SHP77 treated with DMSO at 0.1 percent for 48 hours (cell line): ENCODE results near the gene MAN1C1.
"Not testable (repeated sequence)": the region's sequence is repeated elsewhere in the genome, so short reads cannot be mapped to it uniquely, and the experiment has no call there.

Experiments
- DNase-seq: peaks from one replicate; lab custom pipeline; 2025; lab: John Stamatoyannopoulos, UW

Gene MAN1C1

DNA sequence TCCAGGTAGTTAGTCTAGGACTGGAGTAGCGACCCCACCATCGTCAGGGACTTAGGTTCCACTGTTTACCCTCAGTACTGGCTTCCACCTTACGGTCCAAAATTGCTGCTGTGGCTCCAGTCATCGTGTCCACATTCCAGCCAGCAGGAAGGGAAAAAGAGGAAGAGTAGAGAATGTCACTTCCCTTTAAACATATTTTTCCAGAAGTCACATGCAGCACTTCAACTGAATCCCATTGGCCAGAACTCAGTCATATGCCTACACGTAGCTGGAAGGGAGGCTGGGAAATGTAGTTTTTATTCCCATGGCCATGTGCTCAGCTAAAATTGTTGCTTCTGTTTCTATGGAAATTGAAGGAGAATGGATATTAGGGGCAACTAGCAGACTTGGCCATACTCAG lies 99.3 kb downstream of the MAN1C1 start:
- no peak for DNase-seq

DNA sequence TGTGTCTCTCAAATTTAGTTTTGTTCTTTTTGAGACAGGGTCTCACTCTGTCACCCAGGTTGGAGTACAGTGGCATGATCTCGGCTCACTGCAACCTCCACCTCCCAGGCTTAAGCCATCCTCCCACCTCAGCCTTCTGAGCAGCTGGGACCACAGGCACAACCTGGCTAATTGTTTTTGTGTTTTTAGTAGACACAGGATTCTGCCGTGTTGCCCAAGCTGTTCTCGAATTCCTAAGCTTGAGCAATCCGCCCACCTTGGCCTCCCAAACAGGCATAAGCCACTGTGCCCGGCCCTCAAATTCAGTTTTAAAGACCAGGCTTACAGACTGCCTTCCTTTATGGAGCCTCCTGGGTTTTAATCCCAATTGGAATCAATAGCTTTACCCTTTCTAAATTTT lies 99.7 kb downstream of the MAN1C1 start:
- no peak for DNase-seq

DNA sequence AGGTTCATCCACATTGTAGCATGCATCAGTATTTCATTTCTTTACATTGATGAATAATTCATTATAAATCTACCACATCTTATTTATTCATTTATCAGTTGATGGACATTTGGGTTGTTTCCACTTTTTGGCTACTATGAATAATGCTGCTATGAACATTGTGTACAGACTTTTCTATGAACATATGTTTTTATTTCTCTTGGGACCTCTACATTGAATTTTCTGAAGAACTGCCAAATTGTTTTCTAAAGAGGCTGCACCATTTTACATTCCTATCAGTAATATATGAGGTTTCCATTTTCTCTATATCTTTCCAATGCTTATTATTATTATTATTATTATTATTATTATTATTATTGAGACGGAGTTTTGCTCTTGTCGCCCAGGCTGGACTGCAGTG lies 102.1 kb downstream of the MAN1C1 start:
- no peak for DNase-seq

DNA sequence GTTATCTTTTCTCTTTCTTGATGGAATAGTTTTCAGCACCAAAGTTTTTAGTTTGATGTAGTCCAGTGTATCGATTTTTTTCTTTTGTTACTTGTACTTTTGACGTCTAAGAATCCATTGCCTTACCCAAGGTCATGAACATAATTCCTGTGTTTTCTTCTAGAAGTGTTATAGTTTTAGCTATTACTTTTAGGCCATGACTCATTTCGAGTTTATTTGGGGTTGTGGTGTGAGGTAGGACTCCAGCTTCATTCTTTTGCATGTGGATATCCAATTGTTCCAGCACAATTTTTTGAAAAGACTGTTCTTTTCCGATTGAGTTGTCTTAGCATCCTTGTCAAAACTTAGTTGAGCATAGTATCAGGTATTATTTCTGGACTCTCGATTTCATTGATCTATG lies 104.0 kb downstream of the MAN1C1 start:
- DNase-seq = no peak

DNA sequence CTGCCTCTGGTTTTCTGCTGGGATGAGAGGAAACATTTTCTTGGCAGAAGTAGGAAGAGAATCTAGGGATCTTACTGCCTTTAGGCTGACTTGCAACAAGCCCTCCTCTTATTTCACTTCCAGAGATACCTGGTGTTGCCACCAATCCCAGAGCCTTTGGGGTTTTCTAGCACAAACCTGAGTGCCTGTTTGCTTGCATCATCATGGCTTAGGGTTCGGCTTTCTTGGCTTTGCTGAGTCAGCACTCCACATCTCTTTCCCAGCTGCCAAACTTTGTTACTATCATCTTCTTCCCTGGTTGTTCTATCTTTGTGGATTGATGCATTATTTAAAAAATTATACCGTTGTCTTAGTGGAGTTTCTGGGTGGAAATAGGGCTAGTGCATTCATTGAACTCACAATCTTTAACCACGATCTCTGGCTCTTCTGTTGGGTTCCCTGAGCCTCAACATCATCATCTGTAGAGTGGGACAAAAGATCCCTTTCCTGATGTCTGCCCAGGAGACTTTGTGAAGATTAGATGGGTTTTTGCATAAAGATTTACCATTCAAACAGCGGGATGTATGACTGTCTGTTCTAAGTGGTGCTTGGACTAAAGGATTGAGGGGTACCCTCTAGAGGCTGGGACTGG lies 106.8 kb downstream of the MAN1C1 start:
- DNase-seq = no peak

DNA sequence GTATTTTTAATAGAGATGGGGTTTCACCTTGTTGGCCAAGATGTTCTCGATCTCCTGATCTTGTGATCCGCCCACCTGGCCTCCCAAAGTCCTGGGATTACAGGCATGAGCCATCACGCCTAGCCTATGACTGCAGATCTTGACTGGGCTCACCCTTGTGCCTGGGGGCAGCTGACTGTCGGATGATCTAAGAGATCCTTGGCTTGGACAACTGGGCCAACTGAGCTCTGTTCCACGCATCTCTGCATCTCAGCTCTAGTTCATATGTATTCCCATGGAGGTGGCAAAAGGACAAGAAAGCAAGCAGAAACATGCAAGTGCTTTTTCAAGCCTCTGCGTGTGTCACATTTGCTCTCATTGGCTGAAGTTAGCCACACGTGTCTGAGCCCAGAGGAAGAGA lies 107.6 kb downstream of the MAN1C1 start:
- no peak for DNase-seq

DNA sequence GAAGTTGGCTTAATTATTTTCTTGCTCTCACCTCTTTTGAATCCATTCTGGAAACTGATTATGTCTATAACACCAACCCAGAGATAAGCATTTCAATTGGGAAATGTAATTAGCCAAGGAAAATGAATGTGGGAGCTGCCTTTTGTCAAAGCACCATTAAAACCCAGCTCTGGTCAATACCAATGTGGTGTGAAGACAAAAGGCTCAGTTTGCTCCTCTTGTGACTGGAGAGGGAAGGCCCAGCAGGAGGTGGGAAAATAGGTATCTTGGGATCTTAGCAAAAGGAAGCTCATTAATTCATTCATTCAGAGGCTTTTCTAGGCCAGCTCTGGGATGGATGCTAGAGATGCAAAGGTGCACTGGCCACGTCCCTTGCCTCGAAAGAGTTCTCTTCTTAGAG lies 108.4 kb downstream of the MAN1C1 start:
- no peak for DNase-seq

DNA sequence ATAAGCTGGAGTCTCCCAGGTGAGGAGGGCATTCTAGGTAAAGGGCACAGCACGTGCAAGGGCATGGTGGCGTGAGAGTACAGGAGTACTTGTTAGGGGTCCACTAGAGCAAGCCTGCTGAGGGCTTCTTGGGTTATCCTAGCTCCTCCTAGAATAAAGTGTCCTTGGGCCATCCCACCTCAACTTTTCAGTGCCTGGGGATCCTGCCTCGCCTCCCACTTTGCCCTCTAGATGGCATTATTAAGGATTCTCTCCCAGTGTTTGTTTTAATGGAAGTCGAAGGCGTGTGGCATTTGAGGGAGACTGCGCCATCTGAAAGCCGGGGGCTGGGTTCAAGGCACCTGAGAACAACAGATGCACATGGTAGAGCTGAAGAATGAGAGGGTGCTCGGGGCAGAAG lies 108.9 kb downstream of the MAN1C1 start:
- DNase-seq = no peak

DNA sequence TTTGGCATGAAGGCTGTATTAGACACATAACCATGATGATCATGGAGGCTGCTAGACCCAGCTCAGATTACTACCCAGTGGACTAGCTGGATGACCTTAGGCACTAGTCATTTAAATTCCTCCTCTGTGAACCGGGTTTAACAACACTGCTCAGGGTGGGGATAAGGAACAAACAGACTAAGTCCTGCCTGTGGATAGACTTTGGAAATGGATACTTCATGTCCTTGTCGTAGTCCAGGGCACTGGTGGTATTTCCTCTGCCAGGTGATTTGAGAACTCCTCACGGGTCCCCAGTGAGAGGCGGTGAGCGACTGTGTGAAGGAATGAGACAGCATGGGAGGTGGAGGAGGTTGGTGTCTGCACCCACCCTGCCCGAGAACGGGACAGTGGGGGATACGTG lies 110.5 kb downstream of the MAN1C1 start:
- no peak for DNase-seq

DNA sequence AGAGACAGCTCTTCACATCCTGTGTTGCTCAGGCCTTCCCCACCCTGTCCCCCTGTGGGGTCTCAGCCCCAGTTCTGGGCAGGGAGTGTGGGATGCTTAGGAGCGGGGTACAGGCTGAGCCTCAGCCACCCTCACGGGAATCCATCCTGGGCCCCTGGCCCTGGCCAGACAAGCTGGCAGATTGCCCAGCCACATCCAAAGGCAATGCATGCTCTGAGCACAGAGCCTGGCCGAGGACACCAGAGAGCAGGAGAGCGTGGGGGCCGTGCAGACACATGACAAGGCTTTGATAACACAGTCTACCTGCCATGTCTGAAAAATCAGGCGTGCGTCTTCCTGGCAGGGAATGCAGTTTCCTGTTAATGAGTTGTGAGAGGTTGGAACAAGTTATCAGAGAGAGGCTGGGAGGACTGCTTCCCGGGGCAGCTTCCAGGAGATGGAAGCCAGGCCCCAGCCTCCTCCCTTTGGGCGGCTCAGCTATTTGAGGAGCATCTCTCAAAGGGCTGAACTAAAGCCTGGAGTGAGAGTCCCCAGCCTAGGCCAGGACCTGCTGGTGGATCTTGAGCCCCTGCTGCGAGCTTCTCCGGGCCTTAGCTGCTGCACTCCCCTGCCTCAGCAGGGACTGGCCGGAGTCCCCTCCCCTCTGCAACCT lies 111.2 kb downstream of the MAN1C1 start:
- DNase-seq = peak; percentile 33

DNA sequence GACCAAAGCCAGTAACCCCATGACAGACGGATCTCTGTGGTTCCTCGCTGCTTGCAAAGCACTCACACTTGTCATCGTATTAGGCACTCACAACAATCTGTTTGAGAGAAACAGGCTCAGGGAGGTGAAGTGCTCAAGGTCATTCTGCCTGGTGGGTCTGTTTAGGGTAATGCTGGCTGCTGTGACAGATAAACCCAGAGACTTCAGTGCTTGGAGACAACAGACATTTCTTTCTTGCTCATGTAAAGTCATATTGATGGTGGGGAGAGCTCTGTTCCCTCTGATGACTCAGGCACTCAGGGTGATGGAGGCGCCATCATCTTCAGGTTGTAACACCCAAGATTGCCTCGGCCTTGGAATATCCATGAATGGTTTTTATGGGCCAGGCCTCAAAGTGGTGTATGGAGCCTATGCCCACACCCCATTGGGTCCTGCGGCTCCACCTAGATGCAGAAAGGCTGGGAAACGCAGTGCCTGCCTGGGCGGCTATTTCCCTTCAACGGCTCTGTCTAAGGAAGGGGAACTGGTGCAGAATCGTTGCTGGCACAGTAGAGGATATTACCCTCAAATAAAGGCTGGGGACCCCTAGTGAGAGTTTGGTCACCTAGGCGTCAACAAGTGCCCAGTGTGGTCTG lies 111.8 kb downstream of the MAN1C1 start:
- no peak for DNase-seq

DNA sequence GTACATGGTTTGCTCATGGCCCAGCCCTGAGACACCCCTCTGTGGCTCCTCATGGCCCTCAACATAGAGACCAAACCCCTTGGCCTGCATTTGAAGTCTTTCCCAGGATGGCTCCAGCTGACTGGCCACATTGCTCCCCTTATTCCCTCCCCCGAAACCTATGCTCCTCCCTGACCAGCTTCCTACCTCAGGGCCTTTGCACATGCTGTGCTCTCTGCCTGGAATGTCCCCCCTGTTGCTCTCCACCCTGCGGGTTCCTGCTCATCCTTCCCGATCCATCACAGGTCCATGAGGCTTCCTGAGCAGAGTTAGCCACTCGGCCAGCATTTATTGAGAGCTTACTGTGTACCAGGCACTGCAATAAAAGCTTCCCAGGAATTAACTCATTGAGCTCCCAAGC lies 112.5 kb downstream of the MAN1C1 start:
- no peak for DNase-seq

DNA sequence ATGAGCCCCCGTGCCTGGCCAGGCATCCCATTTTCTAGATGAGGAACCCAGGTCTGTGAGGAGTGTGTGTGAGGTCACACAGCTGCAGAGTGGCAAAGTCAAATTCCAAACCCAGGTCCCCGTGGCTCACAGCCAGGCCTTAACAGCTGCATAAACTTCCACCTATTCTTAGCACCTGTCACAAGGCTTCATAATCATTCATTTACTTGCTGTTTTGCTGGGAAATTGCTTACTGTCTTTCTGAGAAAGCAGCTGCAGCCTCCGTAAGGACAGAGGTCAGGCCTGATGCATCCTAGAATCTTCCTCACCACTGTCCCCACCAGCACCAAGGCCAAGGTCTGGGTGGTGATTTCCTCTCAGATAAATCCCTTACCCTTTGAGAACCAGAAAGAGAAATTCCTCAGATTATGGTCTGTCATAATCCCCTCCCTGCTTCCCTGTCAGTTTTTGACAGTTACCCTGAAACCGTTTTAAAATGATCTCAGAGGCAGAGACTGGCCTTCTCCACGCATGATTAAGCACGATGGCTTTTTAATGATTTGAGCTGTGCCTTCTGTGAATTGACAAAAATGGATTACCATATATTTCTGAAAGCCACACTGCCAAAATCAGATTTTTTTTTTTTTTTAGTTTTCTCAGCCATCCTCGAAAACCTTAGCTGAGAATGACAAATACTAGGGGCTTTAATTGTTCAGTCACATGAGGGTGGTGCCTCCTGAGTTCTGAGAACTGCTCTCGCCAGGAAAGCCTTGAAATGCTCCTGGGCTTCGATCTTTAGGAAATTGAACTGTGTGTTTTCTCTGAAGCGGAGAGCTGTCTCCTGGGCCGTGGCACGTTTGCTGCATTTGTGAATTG lies 113.4 kb downstream of the MAN1C1 start:
- DNase-seq = peak; percentile 91

DNA sequence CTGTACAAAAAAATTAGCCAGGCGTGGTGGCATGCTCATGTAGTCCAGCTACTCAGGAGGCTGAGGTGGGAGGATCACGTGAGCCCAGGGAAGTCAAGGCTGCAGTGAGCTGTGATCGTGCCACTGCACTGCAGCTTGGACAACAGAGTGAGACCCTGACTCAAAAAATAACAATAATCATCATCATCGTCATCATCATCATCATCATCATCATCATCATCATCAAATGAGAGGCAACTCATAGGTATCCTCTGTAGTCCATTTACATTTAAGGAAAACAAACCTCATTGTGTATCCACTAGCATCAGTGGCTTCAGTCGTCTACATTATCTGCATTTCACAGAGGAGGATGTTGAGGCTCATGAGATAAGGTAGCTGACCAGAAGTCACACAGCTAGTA lies 114.6 kb downstream of the MAN1C1 start:
- DNase-seq = no peak

DNA sequence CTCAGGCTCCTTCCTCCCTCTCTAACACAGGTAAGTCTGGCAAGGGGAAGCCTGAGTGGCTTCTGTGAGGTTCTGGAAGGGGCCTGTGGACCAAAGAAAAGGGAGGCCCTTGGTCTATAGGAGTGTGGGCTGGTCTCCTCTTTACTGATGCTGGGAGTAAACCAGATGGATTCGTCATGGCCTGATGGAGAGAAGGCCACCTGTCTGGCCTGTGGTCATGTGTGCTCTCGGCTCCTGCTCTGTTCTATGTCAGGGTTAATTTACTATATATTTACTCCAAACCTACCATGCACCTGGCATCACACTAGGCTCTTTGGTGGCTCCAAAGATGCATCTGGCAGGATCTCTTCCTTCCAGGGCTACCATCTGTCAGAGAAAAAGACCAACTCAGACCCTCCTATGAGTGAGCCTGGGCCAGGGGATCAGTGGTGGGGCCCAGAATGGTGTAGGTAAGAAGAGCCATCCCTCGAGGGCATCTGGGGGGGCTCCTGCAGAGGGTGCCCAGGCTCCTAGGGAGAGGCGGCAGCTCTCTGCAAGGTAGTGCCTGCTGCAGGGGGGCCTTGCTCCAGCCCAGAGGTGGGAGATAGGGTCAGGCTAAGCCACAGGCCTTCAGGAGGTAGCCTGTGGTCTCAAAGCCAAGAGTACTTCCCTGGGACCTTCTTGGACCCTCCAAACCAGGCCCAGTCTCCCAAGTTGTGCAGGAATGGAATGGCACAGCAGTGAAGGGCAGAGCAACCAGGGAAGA lies 115.2 kb downstream of the MAN1C1 start:
- DNase-seq = peak; percentile 84

DNA sequence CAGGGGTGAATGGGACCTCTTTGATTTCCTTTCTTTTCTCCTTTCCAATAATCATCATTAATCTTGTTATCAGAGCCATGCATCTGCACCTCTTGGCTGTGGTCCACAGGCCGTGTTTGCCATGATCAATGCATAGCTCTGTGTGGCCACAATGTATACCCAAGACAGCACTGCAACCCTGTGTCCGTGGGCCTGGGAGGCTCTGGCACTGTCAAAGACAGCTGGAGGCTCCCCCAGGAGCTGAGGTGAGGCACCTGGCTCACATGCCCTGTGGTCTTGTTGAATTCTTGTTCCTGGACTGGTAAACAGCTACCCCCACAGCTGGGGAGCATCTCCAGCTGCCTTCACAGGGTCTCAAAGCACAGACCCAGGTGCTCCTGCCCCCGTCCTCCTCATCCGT lies 116.2 kb downstream of the MAN1C1 start:
- no peak for DNase-seq

DNA sequence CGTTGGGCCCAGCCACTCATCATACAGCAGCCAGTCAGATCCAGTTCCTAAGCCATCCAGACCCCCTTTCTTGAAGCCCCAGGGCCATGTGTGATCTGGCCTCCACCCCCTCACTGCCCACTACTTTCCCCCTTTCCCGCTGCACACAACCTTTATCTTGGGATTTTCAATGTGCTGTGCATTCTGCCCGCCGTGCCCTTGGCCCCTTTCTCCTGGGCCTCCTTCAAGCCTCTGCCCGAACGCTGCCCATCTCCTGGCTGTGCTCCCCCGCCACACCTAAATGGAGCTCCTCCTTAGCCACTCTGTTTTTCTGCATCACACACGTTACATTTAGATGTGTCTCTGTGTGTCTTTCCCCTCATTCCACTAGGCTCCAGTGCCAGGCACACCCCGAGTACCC lies 116.7 kb downstream of the MAN1C1 start:
- no peak for DNase-seq

DNA sequence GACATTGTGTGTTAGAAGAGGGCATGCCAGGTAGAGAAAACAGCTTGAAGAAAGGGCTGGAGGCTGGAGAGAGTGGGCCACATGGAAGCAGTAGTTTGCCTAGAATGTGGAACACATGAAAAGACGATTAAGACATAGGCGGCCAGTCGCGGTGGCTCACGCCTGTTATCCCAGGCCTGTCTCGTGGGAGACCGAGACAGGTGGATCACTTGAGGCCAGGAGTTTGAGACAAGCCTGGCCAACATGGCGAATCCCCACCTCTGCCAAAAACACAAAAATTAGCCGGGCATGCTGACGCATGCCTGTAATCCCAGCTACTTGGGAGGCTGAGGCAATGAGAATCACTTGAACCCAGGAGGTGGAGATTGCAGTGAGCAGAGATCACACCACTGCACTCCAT lies 118.4 kb downstream of the MAN1C1 start:
- DNase-seq = not testable (repeated sequence)

DNA sequence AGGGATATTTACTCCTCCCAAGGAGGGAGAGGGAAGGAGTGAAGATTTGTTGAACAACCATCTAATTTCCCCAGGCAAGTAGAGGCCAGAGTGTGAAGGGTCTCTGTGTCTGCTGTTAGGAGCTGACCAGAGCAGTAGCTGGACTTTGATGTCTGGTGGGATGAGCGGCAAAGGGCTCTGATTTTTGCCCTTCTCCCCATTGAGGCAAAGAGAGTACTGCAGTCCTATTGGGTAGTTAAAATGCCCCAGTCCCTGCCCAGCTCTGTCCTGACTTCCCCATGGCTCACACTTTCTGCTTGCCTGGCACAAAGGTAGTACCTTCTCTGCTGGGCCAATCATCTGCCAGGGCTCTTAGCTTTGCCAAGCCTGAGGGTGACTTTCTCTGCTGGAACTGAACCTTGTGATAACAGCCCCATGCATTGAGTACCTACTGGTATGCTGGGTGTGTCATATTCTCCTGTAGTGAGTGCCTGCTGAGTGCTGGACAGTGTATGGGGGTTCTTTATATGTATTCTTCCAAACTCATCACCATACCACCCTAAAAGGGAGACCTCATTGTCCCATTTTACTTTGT lies 119.5 kb downstream of the MAN1C1 start:
- no peak for DNase-seq

DNA sequence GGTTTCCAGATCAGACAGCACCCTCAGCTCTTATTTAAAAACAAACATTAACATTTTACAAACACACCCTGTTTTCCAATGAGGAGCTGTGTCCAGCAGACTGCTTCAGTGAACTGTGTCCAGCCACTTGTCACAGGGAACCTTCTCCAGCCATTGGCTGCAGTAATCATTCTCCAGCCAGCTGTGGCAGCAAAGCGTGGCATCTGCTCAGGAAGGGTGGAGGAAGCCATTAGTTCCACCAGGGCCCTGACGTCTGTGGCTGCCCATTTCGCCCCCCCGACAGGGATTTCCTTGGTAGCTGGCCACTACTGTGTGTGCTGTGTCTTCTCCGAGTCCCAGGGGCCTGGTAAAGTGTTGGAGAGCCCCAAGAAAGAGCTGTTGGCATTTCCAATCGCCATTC lies 120.5 kb downstream of the MAN1C1 start:
- peak; percentile 41 for DNase-seq

DNA sequence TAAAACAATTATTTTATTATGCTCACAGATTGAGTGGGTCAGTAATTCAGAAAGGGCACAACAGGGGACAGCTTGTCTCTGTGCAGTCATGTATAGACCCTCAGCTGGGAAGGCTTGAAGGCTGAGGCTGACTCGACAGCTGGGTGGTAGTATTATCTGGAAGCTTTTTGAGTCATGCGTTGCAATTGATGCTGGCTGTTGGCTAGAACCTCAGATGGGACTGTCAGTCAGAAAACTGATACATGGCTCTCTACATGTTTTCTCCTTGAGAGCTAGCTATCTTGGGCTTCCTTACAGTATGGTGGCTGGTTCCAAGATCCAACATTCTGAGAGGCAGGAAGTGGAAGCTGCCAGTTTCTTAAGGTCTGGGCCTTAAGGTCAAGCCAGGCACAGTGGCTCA lies 121.9 kb downstream of the MAN1C1 start:
- no peak for DNase-seq

DNA sequence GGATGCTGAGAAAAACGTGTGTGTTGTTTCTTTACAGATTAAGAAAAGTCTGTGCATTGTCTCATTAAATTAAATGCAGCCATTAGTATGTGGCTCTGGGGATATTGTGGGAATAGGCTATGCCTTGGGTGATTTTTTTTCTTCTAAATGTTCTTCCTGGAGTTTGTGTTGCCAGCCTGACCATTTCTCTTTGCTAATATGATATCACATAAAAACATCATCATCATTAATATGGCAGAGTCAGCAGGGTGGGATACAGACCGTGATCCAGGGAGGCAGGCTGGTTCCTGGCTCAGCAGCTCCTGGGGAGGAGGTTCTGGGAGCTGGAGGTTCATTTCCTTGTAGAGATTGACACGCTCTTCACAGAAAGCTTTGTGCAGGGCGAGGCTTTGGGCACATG lies 122.8 kb downstream of the MAN1C1 start:
- no peak for DNase-seq
